ENCODE measurements around the gene CREBL2.
A peak's percentile ranks its signal among the peaks of the same experiment; 100 is the strongest.

The CREBL2 gene

GRCh38 chr12:12682284-12682683 lies 70.6 kb downstream of the CREBL2 start:
- DNase-seq: no peak

GRCh38 chr12:12683136-12683697 lies 71.5 kb downstream of the CREBL2 start:
- no peak for DNase-seq

GRCh38 chr12:12683725-12684124 lies 72.0 kb downstream of the CREBL2 start:
- DNase-seq: no peak

DNA sequence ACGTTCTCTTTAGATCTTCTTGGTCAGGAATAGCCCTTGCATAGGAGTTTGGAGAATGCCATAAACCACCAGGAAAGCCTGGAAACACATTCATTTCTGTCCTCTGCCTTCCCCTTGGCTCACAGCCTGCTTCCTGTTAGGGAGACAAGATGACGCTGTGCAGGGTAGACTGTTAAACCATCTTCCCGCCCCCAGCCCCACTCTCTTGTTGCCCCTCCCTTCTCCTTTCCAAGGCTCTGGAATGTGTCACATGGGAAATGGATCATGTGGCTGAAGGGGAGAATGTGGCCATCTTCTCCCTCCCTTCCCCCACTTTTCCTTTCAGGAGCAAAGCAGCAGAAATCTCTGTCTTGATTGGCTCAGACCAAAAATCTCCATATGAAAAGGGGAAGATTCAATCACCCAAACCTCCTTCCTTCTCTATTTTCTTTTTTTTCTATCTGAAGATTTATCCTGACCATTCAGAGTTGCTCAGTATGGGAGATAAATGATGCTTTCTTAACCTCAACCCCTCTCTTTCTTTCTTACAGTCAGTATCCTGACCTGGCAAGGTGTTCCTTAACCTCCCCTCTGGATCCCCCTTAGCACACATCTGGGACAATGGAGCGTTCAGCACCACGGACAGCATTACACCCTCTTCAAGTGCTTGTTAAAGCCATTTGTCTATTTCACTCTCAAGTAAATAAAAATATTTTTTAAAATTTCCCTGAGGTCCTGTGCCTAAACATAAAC lies 72.9 kb downstream of the CREBL2 start:
- peak; percentile 24 for DNase-seq

DNA sequence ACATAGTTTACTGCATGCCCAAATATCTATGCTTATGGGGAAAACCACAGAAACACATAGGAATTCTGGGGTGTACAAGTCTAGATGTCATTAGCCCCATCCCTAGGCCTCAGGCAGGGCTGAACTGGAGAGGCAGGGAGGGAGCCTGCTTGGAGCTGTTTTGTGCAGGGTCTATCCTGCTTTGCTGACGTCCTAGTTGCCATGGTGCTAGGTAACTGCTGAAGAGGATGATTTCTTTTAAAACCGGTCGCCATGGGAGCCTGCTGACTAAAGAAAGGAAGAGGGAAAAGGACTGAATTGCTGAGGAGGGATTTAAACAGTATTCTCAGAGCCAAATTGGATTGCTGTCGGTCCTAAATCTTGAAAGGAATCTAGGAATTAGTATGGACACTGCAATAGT lies 73.6 kb downstream of the CREBL2 start:
- no peak for DNase-seq

- no peak for DNase-seq
These were observed 74.8 kb downstream of the CREBL2 start for GRCh38 chr12:12686472-12686871.

GRCh38 chr12:12686925-12687324 lies 75.2 kb downstream of the CREBL2 start:
- DNase-seq: peak; percentile 60

- DNase-seq: peak; percentile 16
These were observed 78.1 kb downstream of the CREBL2 start for GRCh38 chr12:12689647-12690300.

- no peak for DNase-seq
These were observed 79.9 kb downstream of the CREBL2 start for GRCh38 chr12:12691549-12691948.

GRCh38 chr12:12693111-12693671 lies 81.5 kb downstream of the CREBL2 start:
- DNase-seq: no peak

Measured in HCEC 1CT (cell line).